ENCODE results near the gene BUB1B.

DNA sequence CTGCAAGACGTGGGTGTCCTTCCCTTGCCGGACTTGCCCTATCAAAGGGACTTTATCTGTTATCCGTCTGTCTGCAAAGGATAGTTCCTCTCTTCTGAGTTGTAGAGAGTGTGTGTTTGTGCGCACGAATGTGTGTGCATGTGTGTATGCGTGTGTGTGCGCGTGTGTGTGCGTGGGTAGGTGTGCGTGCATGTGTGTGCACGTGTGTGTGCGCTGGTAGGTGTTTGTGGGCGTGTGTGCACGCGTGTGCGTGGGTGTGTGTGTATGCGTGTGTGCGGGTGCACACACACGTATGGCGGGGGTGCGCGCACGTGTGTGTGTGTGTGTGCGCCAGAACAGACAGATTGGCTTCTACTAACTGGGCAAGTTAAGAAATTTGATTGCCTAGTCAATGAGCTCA, 48.1 kb upstream of the BUB1B start:
- TF ChIP-seq EZH2 (optimal IDR thresholded peaks at IDR 0.05; ENCODE audit: low read depth, low read length) (no peak), CTCF (IDR thresholded peaks at IDR 0.05; ENCODE audit: low read length) (no peak), EZH2phosphoT487 (IDR thresholded peaks at IDR 0.05; ENCODE audit: low read length) (no peak)

All from MM.1S (cell line).